ENCODE measurements around the gene AHRR.
A peak's percentile ranks its signal among the peaks of the same experiment; 100 is the strongest.

AHRR gene

DNA sequence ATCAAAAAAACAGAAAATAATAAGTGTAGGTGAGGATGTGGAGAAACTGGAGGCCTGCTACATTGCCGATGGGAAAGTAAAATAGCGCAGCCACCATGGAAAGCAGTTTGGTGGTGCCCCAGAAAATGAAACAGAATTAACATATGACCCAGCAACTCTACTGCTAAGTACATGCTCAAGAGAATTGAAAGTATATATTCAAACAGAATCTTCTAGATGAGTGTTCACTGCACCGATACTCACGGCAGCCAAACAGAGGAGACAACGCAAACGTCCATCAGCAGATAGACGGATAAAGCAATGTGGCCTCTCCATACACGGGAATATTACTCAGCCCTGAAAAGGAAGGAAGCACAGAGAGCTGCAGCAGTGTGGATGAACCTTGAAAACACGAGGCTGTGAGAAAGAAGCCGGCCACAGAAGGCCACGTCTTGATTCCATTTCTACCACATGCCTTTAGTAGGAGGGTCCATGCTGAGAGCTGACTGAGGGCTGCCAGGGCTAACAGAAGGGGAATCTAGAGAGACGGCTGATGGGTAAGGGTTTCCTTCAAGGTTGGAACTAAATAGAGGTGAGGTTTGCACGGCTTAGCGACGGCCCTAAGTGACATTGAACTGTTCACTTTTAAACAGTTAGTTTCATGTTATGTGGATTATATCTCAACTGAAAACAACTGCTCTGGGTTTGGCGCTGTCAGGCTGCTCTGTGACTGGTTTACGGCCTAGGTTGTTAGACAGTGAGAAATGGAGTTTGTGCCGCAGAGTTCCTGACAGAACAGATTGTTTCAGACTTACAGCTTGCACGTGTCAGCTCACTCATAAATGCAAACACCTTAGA is 29.8 kb downstream of the AHRR start:
- peak; percentile 55 for DNase-seq (ENCODE audit: low read depth)
- H3K4me3 ChIP-seq (ENCODE audit: low read depth, low read length), result no peak overlapping the region
- TF ChIP-seq, protein P1, sequence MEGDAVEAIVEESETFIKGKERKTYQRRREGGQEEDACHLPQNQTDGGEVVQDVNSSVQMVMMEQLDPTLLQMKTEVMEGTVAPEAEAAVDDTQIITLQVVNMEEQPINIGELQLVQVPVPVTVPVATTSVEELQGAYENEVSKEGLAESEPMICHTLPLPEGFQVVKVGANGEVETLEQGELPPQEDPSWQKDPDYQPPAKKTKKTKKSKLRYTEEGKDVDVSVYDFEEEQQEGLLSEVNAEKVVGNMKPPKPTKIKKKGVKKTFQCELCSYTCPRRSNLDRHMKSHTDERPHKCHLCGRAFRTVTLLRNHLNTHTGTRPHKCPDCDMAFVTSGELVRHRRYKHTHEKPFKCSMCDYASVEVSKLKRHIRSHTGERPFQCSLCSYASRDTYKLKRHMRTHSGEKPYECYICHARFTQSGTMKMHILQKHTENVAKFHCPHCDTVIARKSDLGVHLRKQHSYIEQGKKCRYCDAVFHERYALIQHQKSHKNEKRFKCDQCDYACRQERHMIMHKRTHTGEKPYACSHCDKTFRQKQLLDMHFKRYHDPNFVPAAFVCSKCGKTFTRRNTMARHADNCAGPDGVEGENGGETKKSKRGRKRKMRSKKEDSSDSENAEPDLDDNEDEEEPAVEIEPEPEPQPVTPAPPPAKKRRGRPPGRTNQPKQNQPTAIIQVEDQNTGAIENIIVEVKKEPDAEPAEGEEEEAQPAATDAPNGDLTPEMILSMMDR (IDR thresholded peaks at IDR 0.05; ENCODE audit: insufficient read depth, low read depth, low read length, missing control alignments), result no peak

DNA sequence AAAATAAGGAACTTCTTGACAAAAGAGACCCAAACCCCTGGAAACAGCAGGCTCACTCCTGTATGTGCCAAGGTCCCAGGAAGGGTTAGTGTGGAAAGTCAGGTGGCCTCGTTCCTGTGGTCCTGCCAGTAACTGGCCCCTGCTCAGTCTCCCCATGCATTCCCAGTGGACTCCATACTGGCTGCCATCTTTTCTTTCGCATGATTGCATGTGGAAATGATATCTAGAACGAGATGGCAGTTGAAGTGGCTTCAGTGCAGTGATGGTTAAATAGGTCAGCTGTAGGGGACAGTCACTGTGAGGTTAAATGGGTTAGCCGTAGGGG is 30.4 kb downstream of the AHRR start:
- TF ChIP-seq, protein P1 (IDR thresholded peaks at IDR 0.05; ENCODE audit: insufficient read depth, low read depth, low read length, missing control alignments), result no peak
- no peak for DNase-seq (ENCODE audit: low read depth)
- H3K4me3 ChIP-seq (ENCODE audit: low read depth, low read length), result no peak overlapping the region

DNA sequence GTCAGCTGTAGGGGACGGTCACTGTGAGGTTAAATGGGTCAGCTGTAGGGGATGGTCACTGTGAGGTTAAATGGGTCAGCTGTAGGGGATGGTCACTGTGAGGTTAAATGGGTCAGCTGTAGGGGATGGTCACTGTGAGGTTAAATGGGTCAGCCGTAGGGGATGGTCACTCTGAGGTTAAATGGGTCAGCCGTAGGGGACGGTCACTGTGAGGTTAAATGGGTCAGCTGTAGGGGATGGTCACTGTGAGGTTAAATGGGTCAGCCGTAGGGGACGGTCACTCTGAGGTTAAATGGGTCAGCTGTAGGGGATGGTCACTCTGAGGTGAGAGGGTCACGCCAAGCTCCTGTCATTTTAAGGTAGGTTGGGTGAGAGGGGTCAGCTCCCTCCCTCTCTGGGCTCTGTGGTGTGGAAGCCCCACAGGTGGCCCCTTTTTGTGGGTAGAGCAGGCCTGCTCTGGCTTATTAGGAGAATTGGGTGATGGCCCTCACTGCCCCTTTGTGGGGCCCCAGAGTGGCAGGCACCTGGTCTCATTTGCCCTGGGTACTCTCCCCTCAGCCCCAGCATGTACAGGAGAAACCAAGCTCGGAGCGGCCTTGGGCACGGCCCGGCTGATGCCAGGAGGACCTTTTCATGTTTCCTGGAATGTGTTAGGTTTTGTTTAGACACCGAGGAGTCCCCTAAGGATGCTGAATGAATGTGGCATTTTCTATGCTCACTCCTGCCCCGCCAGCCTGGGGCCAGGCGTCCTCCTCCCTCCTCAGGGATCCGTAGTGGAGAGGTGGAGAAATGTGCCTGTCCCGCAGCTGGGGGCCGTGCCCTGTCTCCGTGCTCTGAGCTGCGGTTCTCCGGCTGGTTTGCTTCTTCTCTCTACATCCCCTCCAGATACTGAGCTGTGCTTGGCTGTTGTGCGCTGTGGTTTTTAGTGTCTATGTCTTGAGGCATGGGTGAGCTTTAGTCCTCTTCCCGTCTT is 31.4 kb downstream of the AHRR start:
- DNase-seq (ENCODE audit: low read depth), result no peak
- H3K4me3 ChIP-seq (ENCODE audit: low read depth, low read length), result no peak overlapping the region
- TF ChIP-seq, protein P1 (IDR thresholded peaks at IDR 0.05; ENCODE audit: insufficient read depth, low read depth, low read length, missing control alignments), result no peak

DNA sequence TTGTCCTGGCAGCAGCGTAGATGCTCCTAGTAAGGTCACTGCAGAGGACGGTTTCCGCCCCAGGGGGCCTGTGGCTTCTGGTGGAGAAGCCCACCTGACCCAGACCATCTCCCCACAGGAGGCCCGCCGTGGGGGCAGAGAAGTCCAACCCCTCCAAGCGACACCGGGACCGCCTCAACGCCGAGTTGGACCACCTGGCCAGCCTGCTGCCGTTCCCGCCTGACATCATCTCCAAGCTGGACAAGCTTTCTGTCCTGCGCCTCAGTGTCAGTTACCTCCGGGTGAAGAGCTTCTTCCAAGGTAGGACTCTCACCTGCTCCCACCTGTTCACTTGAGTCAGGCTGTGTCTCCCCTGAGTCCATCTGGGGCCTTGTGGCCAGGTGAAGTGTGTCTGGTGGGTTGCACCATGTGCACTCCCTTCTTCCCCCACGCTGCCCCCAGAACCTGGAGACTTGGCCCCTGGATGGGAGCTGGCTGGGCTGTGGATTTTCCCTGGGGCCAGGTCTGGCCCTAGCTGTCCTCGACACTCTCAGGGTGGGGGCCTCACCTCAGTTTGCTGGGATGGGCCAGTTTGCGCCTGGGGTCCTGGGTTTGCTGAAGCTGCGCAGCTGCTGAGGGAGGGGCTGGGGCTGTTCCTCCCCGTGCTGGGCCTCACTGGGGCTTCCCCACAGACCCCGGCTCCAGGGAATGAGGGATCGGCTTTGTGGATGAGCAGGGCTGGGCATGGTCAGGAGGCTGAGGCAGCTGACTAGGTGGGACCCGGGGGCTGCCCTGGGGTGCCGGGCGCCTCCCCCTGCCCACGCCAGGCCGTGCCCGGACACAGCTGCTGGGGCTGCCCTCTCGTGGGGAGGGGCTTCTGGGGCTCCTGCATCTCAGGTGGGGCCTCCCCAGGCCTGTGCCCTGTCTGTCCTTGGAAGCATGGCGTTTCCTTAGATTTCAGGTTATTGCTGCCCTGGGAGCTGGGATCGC is 32.4 kb downstream of the AHRR start:
- DNase-seq (ENCODE audit: low read depth), result no peak
- no peak overlapping the region for H3K4me3 ChIP-seq (ENCODE audit: low read depth, low read length)
- TF ChIP-seq, protein P1 (IDR thresholded peaks at IDR 0.05; ENCODE audit: insufficient read depth, low read depth, low read length, missing control alignments), result no peak

DNA sequence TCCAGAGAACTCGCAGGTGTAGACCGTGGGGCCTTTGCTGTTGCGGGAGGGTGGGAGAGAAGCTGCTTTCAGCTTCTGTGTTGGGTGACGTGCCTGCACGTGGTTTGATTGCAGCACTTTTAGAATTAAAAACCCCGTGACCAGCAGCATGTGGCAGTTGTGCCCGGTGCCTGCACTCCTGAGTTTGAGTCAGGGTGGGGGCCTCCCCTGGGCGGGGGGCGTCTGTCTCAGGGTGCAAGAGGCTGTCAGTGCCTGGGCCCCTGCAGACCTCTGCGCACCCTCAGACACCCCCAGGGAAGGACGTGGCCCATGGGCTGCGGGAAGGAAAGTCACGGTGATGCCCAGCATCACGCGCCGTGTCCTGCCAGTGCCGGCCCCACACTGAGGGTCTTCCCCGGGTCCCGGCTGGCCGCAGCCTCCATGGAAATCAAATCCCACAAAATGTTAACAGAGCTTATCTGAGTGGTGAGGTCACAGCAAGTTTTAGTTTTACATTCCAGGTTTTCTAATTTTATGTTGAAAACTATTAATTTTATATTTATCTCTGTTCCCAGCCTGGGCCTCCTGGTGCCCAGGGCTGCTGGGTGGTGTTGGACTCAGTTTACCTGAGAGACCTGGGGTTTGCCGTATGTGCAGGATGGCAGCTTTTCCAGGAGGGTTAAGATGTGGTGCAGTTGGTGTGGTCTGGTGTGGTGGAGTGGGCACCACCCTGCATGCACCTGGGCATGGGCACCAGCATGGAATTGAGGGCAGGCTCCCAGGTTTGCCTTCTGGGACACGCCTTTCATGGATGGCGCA is 33.3 kb downstream of the AHRR start:
- TF ChIP-seq, protein P1 (IDR thresholded peaks at IDR 0.05; ENCODE audit: insufficient read depth, low read depth, low read length, missing control alignments), result no peak
- H3K4me3 ChIP-seq (ENCODE audit: low read depth, low read length), result no peak overlapping the region
- no peak for DNase-seq (ENCODE audit: low read depth)
